Measurements from ENCODE around the gene THBS3.

Gene THBS3

GRCh38 chr1:155186794-155187455, 20.8 kb downstream of the THBS3 start:
- DNase-seq = no peak

GRCh38 chr1:155186067-155186793, 21.5 kb downstream of the THBS3 start:
- DNase-seq = no peak

DNA sequence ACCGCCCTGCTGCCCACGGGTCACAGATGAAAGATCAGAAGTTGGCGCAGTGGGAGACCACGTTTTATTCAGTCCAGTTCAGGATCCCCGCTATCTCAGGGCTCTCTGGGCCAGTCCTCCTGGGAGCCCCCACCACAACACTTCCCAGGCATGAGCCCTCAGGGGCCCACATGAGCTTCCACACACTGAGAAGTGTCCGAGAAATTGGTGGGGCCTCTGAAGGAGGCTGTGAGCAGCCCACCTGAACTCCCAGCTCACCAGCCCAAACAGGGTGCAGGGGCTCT, 22.0 kb downstream of the THBS3 start:
- DNase-seq = no peak

DNA sequence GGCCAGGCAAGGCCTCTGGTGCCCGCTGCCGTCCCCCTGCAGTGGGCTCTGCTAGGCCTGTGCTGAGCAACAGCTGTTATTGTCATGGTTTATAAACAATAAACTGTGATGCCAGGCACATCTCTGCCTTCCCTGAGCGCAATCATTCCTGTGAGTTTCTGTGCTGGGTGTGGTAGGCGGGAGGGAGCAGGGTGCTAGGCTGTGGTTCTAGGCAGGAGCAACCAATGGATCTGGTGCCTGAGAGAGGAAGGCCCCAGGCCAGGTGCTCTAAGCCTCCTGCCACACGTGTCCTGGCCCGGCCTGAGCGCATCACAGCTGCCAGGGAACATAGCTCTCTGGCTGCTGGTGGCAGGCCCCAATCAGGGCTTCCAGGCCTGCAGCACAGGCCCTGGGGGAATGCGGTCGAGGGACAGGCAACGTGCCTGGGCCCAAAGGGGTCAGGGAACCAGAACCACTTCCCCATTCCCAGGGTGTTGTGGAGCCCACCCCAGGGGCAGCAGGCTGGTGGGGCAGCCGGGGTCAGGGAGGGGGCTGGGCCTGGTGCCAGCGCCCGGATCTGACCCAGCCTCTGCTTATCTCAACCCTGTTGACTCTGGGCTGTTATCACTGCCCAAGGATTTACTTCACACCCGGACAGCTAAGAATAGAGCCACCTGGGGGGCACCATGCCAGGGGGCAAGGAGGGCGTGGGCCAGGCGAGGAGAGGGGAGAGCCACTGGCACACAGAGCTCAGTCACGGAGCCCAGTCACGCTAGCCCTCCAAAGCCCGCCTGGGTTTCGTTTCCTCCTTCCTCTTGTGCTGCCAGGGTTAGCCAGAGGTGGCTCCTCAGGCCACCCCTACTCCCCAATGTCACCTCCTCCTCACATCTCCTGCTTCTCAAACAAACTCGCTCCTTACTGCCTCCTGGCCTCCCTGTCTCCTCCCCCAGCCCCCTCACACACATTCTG, 22.6 kb downstream of the THBS3 start:
- DNase-seq = no peak

- no peak for DNase-seq
Observed at GRCh38 chr1:155184351-155184811, 23.3 kb downstream of the THBS3 start.

DNA sequence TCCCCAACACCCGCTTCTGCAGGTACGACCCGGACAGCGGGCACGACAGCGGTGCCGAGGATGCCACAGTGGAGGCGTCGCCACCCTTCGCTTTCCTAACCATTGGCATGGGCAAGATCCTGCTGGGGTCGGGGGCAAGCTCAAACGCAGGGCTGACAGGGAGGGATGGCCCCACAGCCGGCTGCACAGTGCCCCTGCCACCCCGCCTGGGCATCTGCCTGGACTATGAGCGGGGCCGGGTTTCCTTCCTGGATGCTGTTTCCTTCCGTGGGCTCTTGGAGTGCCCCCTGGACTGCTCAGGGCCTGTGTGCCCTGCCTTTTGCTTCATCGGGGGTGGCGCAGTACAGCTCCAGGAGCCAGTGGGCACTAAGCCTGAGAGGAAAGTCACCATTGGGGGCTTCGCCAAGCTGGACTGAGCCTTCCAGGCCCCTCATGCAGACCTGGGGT, 23.9 kb downstream of the THBS3 start:
- DNase-seq = no peak

DNA sequence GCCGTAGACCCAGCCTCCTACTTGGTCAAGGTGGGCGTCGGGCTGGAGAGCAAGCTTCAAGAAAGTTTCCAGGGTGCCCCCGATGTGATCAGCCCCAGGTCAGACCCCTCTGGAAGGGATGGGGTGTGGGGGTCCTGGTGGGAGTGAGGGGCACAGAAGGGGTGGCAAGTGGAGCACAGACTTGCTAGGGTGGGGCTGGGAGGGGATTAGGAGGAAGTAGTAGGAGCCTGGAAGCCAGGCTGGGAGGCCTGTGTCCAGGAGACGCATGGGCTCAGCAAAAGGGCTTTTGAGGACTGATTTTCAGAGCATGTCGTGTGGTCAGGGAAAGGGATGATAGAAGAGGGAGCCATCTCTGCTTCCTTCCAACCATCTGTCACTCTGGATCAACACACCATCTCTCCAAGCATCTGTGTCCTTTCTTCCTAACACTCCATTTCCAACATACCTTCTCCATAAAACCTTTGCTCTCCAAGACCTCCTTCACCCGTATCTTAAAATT, 25.6 kb downstream of the THBS3 start:
- no peak for DNase-seq

DNA sequence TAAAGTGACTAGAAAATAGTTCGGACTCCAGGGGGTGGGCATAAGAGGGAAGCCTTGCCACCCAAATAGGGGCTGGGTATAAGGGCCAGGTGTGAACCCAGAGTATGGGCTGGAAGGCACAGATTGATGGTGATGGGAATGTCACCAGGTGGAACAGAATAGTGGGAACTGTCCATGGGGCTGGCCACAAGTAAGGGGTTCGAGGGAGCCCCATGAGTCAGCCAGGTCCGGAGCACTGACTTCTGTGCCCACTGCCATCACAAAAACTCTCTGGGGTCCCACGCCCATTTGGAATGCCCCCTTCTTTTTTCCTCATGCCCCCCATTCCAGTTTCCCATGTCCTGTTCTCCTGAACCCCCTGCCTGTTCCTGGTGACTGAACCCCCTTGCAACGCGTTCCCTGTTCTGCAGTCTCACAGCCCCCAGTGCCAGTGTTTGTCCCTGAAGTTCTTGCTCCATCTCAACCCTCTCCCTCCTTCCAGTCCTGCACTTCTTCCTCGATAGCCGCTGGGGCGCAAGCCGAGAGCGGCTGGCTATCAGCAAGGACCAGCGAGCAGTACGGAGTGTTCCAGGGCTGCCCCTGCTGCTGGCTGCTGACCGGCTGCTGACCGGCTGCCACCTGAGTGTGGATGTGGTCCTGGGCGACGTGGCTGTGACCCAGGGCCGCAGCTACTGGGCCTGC, 26.2 kb downstream of the THBS3 start:
- no peak for DNase-seq

- DNase-seq = no peak
Observed at GRCh38 chr1:155179112-155180031, 28.3 kb downstream of the THBS3 start.

DNA sequence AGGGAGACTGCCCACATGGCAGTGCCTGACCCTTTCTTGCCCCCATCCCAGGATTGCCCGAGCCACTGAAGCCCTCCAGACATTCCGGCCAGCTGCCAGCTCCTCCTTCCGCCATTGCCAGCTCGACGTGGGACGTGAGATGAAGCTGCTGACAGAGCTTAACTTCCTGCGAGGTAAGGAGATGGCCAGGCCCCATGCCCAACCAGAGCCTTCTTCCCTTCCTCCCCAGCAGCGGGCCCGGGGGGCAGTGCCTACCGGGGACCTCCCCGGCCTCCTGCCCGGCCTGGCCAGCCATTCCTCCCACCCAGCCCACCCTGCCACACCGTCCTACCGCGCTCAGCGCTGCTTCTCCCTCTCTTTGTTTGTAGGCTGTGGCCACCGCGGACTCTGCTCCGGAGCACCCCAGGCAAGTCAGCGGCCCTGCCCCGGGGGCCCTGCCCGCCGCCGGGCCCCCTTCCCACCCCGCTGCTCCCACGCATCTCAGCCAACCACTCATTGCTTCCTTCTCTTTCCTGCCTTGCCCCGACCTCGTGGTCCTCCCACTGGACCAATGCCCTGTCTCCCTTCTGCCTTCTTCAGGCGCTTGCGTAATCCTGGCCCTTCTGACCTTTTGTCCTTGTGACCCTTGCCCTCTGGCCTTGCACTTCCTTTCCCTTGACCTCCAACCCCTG, 29.1 kb downstream of the THBS3 start:
- no peak for DNase-seq

DNA sequence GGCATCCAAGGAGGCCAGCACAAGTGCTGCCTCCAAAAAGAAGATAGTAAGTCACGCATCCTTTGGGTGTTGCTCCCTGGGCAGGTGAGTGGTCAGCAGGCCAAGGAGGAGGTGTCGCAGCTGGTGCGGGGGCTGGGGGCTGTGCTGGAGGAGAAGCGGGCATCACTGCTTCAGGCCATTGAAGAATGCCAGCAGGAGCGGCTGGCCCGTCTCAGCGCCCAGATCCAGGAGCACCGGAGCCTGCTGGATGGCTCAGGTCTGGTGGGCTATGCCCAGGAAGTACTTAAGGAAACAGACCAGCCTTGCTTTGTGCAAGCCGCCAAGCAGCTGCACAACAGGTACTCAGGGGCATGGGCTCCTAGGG, 29.8 kb downstream of the THBS3 start:
- DNase-seq = no peak

DNA sequence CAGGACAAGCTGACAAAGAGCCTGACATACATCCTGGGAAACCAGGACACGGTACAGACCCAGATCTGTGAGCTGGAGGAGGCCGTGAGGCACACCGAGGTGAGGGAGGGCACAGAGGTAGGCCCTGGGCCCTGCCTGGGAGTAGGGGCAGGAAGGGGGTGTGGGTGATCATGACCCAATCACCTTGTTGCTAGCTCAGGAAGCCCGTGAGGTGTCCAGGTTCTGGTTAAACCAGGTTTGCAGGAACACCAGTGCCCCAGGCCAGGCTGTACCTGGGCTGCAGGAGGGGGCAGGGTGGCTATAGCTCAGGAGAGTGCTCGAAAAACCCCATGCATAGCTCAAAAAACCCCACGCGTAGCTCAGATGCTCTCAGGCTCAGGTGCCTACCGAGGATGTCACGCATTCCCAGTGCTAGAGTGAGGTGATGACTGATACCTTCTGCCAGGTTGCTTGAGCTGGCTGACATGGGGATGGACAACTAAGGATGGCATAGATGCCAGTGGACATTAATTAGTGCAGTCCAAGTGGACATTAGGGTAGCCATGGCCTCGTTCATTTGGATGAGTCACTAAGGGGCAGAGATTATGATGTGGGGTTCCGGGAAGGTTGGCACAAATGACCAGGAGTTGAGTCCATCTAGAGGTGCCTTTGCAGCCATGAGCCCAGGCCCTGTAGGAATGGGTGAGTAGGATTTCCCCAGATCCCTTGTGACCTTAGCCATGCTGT, 30.3 kb downstream of the THBS3 start:
- no peak for DNase-seq

DNA sequence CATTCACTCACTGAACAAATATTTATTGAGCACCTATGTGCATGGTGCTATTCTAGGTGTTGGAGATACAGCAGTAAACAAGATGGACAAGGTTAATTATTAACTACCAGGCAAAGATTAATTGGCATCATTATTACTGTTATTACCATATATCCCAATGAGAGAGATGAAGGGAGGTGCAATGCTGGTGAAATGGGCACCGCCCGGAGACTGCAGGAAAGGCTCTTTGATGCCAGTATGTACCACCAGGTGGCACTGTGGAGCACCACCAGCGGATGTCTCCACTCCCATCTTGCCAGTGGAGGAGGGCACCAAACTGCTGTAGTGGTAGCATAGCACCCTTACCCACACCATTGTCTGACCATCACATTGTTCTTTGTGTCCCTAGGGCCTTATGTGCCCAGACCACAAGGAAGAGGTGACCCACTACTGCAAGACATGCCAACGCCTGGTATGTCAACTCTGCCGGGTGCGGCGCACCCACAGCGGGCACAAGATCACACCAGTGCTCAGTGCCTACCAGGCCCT, 31.1 kb downstream of the THBS3 start:
- peak; percentile 82 for DNase-seq

GRCh38 chr1:155175927-155176371, 31.7 kb downstream of the THBS3 start:
- DNase-seq = peak; percentile 57

DNA sequence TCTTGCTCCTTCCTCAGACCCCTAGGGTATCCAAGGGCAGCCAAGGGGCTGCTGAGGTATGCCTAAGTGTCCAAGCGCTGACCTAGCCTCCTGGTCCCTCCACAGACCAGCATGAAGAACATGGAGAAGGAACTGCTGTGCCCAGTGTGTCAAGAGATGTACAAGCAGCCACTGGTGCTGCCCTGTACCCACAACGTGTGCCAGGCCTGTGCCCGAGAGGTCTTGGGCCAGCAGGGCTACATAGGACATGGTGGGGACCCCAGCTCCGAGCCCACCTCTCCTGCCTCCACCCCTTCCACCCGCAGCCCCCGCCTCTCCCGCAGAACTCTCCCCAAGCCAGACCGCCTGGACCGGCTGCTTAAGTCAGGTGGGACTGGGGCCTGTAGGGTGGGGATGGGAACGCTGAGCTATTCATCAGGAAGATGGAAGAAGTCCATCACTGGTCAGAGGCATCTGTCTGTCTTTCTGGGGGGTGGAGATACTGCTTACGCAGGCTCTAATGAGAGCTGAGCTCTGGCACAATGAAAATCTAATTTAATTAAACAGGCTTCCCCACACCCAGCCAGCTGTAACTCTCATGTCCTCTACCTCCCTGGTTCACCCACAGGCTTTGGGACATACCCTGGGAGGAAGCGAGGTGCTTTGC, 32.3 kb downstream of the THBS3 start:
- DNase-seq = no peak

DNA sequence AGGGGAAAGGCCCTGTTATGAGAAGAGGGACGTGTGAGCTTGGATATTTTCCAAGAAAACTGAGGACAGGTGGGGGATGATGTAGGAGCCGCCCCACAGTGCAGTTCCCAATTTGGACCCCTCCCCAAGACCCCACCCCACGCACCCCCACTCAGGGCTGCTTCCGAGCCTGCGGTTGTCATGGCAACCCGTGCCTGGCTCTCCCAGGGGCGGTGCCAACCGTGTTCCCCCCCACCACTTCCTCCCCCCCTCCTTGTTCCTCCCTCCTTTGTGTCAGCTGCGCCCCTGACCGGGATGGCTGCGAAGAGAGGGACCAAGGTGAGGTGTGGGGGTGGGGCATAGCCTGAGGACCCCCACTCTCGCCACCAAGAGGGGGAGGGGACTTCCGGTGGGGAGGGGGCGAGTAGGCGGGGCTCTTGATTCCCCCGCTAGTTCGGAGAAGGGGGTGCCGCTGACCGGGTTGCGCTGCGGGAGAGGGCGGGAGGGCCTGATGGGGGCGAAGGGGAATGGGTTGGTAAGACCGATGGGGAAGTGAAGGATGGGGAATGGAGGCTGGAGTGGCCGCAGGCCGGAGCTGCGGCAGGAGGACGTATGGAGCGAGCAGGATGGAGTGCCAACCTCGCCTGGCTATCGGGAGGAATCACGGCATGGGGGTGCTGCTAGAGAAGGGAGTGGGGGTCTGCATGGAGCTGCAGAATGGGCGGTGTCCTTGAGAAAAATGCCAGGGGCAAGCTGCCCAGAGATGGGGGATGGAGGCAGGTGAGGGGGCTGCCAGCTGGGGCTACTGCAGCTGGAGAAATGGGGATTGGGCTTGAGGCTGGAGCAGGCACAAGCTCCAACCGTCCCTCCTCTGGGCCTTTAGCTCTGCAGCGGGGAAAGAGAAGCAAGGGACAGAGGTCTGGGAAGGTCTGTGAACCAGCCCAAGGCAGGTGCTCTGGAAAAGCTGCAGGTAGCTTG, 33.1 kb downstream of the THBS3 start:
- DNase-seq = peak; percentile 55

GRCh38 chr1:155173478-155174323, 34.0 kb downstream of the THBS3 start, which contains the start of gene TRIM46:
TRIM46 (plus strand) TSS chr1:155173849; CDS start chr1:155173967, 118 bp downstream.
- DNase-seq = peak; percentile 67
